Skeletal muscle cell (primary cell): ENCODE measurements around the gene SCO2.
"Not testable (repeated sequence)": the region's sequence is repeated elsewhere in the genome, so short reads cannot be mapped to it uniquely, and the experiment has no call there.

ENCODE experiments used
- DNase-seq: peaks from one replicate; pipeline ENCODE4 v3.0.0-alpha.2; 2010; ENCODE audit warnings: low read depth
- H3K4me3 ChIP-seq: 2 replicates; pipeline ENCODE4 v1.5.1; 2011; ENCODE audit warnings: low read depth, mild to moderate bottlenecking, control low read depth, low read length, moderate library complexity

SCO2 gene

GRCh38 chr22:50523458-50523805, 2.0 kb downstream of the SCO2 start:
- no peak for DNase-seq
- no peak overlapping the region for H3K4me3 ChIP-seq

DNA sequence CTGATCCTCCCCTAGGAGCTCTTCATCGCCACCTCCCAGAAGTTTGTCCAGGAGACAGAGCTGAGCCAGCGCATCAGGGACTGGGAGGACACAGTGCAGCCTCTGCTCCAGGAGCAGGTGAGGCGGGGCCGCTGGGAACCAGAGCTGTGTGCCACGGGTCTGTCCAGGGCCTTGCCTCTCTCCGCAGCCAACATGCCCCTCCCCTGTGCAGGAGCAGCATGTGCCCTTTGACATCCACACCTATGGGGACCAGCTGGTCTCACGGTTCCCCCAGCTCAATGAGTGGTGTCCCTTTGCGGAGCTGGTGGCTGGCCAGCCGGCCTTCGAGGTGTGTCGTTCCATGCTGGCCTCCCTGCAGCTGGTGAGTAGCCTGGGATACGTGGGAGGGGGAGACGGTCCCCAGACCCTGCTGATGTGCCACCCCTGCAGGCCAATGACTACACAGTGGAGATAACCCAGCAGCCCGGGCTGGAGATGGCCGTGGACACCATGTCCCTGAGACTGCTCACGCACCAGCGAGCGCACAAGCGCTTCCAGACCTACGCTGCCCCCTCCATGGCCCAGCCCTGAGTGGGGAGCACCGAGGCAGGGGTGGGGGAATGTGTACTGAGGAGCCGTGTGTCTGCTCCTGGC, 2.5 kb downstream of the SCO2 start:
- DNase-seq, result no peak
- no peak overlapping the region for H3K4me3 ChIP-seq

GRCh38 chr22:50522208-50522805, 3.1 kb downstream of the SCO2 start:
- no peak overlapping the region for H3K4me3 ChIP-seq
- DNase-seq, result no peak

- H3K4me3 ChIP-seq, result no peak overlapping the region
- no peak for DNase-seq
Measured at GRCh38 chr22:50521710-50522109, 3.7 kb downstream of the SCO2 start.

DNA sequence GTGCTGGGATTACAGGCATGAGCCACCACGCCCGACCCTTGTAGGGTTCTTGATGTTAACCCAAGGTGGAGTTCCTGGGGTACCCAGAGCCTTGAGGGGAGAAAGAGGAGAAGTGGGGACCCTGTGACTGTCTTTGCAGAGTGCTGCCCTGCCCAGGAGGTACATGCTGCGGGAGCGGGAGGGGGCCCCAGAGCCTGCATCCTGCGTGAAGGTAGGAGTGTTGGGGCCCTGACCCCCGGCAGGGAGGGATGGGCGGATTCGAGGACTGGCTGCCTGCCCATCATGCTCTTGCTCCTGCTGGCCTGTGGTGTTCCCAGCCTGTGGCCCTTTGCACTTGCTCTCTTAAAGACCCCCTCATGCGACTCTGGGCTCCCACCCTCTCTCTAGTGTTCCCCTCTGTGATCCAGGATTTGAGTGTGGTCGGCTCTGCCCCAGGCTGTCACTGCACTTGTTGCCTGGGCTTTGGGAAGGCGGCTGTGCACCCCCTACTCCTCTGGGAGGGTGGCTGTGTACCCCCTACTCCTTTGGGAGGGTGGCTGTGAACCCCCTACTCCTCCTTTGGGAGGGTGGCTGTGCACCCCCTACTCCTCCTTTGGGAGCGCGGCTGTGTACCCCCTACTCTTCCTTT, 4.5 kb downstream of the SCO2 start:
- no peak overlapping the region for H3K4me3 ChIP-seq
- DNase-seq, result no peak

DNA sequence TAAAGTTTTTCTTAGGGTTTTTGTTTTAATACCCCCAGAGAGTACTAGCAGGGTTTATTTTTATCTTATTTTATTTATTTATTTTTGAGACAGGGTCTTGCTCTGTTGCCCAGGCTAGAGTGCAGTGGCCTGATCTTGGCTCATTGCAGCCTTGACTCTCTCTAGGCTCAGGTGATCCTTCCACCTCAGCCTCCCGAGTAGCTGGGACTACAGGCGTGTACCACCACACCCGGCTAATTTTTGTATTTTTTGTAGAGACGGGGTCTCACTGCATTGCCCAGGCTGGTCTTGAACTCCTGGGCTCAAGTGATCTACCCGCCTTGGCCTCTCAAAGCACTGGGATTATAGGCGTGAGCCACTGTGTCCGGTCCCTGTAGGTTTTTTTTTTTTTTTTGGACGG, 5.2 kb downstream of the SCO2 start:
- DNase-seq, H3K4me3 ChIP-seq: not testable (repeated sequence)

- DNase-seq, result no peak
- H3K4me3 ChIP-seq, result no peak overlapping the region
Measured at GRCh38 chr22:50519151-50519550, 6.2 kb downstream of the SCO2 start.

DNA sequence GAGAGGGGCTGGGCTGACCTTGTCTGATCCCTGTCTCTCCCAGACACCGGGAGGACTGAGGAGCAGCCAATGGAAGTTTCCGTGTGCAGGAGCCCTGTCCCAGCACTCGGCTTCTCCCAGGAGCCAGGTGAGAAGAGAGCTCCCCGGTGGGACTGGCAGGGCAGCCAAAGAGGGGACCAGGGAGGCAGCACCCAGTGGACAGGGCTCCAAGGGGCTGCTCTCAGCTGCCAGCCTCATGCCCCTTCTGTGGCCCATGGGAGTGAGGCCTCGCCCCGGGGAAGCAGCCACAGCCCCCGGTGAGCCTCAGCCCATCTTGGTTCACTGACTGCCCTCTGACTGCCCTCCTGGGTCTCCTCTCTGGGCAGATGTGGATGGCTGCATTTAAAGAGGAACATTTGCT, 6.8 kb downstream of the SCO2 start:
- H3K4me3 ChIP-seq, result no peak overlapping the region
- DNase-seq, result no peak

DNA sequence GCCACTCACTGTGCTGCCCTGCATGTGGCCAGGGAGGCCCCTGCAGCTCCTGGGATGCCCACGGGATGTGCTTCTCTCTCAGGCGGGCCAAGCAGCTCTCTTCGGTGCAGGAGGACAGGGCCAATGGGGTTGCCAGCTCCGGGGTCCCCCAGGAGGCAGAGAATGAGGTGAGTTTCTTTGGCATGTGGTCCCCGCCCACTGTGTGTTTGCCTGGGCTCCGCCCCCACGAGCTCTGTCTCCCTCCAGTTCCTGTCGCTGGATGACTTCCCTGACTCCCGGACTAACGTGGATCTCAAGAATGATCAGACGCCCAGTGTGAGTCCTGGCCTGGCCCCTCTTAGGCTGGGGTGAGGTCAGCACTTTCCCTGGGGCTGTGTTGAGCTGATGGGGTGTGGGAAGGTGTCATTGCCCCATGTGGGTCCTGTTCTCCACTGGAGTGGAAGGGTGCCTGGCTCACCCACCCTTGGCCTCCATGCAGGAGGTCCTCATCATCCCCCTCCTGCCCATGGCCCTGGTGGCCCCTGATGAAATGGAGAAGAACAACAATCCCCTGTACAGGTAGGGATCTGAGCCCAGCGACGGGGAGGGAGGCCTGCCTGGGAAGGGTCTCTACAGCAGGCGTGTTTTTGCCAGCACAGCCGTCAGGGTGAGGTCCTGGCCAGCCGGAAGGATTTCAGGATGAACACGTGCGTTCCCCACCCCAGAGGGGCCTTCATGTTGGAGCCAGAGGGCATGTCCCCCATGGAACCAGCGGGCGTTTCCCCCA, 7.7 kb downstream of the SCO2 start:
- DNase-seq, result no peak
- no peak overlapping the region for H3K4me3 ChIP-seq

DNA sequence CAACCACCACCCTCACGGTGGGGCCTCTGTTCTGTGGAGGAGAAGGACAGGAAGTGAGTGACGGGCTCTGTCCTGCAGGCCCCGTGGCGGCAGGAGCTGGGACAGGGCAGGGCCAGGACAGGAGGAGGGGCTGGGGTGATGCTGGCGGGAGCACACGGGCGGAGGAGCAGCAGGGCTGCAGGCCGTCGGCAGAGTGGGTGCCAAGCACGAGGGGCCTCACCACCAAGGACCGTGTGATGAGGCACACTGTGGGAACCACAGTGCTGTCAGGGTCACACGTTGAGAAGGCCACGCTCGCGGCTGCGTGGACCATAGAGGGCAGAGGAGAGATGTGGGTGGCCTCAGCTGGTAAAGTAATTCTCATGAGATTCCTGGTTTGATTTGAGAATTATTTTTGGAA, 8.5 kb downstream of the SCO2 start:
- no peak overlapping the region for H3K4me3 ChIP-seq
- DNase-seq, result no peak

GRCh38 chr22:50516068-50516467, 9.3 kb downstream of the SCO2 start:
- H3K4me3 ChIP-seq, result no peak overlapping the region
- DNase-seq, result no peak

- no peak for DNase-seq
- no peak overlapping the region for H3K4me3 ChIP-seq
Measured at GRCh38 chr22:50513175-50513574, 12.2 kb downstream of the SCO2 start.

- H3K4me3 ChIP-seq, result peak overlapping the region; percentile 74
- no peak for DNase-seq
Measured at GRCh38 chr22:50508897-50509296, 16.5 kb downstream of the SCO2 start.

- DNase-seq, result peak; percentile 86
- H3K4me3 ChIP-seq, result peak within 1 kb of the TSS; percentile 74
Measured at GRCh38 chr22:50507991-50508884, 17.2 kb downstream of the SCO2 start, which contains the start of gene NCAPH2. TSS of gene NCAPH2 (plus strand) at chr22:50508224. CDS start at chr22:50508338, 114 bp downstream.

GRCh38 chr22:50507421-50507990, 17.9 kb downstream of the SCO2 start, which contains the start of gene LMF2:
TSS of gene LMF2 (minus strand) at chr22:50507702. CDS start at chr22:50507675, 27 bp downstream.
- H3K4me3 ChIP-seq, result peak within 1 kb of the TSS; percentile 74
- no peak for DNase-seq

DNA sequence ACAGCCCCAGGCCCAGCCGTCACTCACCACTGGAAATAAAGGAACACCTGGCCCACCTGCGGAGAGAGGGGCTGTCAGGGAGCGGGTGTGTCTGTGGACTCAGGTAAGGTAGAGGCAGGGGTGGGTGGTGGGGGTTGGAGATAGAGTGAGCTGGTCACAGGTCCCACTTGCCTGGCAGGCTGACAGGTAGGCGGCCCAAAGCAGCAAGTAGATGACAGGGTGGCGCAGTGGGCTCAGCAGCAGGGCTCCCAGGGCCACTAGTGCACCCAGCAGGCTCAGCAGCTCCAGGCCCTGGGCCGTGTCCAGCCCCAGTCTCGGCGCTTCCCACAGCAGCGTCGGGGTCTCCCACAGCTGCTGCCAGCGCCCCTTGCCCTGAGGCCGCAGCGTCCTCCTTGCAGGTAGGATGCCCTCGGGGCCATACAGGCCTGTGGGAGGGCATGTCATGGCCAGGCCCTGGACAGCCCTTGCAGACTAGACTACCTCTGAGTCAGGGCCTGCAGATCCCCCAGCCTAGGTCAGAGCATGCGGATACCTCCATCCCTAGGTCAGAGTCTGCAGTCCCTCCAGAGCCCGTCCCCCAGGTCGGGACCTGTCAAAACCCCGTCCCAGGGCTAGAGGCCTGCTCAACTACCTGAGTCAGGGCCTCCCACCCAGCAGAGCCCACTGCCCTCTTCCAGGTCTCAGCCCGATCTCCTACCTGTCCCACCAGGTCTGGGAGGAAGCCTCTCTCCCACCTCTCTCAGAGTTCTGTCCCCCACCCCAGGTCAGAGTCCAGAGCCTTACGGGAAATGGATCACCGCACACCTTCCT, 18.6 kb downstream of the SCO2 start:
- peak overlapping the region; percentile 72 for H3K4me3 ChIP-seq
- DNase-seq, result no peak

DNA sequence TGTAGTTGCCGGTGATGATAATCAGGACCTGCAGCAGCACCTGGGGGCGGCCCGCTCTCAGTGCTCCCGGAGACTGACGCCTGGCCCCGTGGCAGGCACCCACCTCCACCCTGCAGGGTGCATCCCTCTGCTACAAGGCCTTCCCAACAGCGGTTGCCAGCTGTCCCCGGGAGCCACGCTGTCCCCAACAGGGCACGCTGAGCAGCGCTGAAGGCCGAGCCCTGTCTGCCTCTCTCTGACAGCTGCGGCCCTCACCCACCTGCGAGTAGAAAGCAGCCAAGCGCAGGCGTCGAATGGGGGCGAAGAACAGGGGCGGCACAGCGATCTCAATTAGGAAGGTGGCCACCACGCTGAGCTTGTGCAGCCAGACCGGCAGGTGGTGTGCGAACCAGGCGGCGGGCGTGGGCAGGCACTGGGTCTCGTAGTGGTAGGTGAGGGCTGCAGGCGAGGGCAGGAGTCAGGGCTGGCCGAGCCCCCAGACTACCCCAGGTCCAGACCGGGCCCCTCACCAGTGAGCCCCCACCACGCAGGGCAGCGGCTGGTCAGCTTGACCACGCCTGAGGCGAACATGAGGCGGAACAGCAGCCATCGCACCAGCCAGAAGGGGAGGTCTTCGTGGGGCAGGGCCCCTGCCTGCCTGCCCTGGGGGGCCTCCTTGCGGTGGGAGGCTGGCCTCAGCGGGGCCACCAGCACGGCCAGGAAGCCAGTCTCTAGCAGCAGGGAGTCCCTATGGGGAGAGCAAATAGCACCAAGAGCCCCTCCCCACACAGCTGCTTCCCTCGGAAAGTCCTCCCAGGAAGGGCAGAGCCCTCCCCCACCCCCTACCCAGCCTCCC, 19.4 kb downstream of the SCO2 start:
- DNase-seq, result no peak
- H3K4me3 ChIP-seq, result peak overlapping the region; percentile 72
